Ishikawa (cell line): Measurements from ENCODE around the gene GATAD2A.

Experiments used
- CEBPB ChIP-seq: IDR thresholded peaks from 2 replicates; pipeline ENCODE4 v1.6.1; 2012
- CREB1 ChIP-seq: IDR thresholded peaks from 2 replicates; pipeline ENCODE4 v1.6.1; 2012; ENCODE audit warnings: low read depth
- EP300 ChIP-seq: IDR thresholded peaks from 2 replicates; pipeline ENCODE4 v1.6.1; 2012; ENCODE audit warnings: borderline replicate concordance
- FOXM1 ChIP-seq: IDR thresholded peaks from 2 replicates; pipeline ENCODE4 v1.6.1; 2012; ENCODE audit warnings: low read depth, borderline replicate concordance
- MAX ChIP-seq: IDR thresholded peaks from 2 replicates; pipeline ENCODE4 v1.6.1; 2012
- NFIC ChIP-seq: IDR thresholded peaks from 2 replicates; pipeline ENCODE4 v1.6.1; 2012
- RAD21 ChIP-seq: IDR thresholded peaks from 2 replicates; pipeline ENCODE4 v1.6.1; 2012; ENCODE audit warnings: low read depth
- REST ChIP-seq: IDR thresholded peaks from 2 replicates; pipeline ENCODE4 v1.6.1; 2012; ENCODE audit warnings: low read depth, mild to moderate bottlenecking
- TAF1 ChIP-seq: IDR thresholded peaks from 2 replicates; pipeline ENCODE4 v1.6.1; 2012; ENCODE audit warnings: low read depth, mild to moderate bottlenecking
- TCF12 ChIP-seq: IDR thresholded peaks from 2 replicates; pipeline ENCODE4 v1.6.1; 2012; ENCODE audit warnings: low read depth
- TEAD4 ChIP-seq: IDR thresholded peaks from 2 replicates; pipeline ENCODE4 v1.6.1; 2012
- USF1 ChIP-seq: IDR thresholded peaks from 2 replicates; pipeline ENCODE4 v1.6.1; 2012
- YY1 ChIP-seq: IDR thresholded peaks from 2 replicates; pipeline ENCODE4 v1.6.1; 2012; ENCODE audit warnings: low read depth
- ZBTB7A ChIP-seq: IDR thresholded peaks from 2 replicates; pipeline ENCODE4 v1.6.1; 2012; ENCODE audit warnings: low read depth

GRCh38 chr19:19471682-19472081, 66.2 kb downstream of the GATAD2A start:
- TF ChIP-seq TEAD4 (no peak), YY1 (no peak), EP300 (no peak), CEBPB (no peak), USF1 (no peak), RAD21 (no peak), ZBTB7A (no peak), MAX (no peak), CREB1 (no peak), TAF1 (no peak), NFIC (no peak), TCF12 (no peak), REST (no peak), FOXM1 (no peak)
